B cell (primary cell): ENCODE measurements around the gene NECTIN1.

Source experiments
- EZH2 ChIP-seq: IDR thresholded peaks from 2 replicates; pipeline ENCODE4 v1.6.1; 2012; ENCODE audit warnings: borderline replicate concordance, low read depth, mild to moderate bottlenecking, moderate library complexity, low read length; ENCODE audit not compliant: insufficient read depth, poor library complexity, severe bottlenecking
- TF ChIP-seq, protein P1 (sequence below): fragments of 200-600 bp; IDR thresholded peaks from one replicate; pipeline ENCODE4 v1.8.0; 2022; ENCODE audit warnings: antibody characterized with exemption, mild to moderate bottlenecking

DNA sequence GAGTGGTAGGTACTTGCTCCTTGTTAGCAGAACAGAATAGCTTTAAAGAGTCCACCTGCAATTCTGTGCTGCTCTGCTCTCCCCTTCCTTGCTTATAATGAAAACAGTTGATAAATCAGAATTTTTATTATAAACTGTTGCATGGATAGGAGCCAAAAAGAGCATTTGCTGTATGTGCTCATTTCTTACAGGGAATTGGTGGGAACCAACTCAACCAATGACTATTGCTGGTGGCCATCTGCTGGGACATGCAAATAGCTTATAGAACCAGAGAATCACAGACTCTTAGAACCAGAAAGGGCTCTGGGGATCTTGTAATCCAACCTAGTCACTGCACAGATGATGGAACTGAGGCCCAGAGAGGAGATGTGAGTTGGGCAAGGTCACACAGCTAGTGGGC lies 43.1 kb upstream of the NECTIN1 start:
- TF ChIP-seq, protein P1, sequence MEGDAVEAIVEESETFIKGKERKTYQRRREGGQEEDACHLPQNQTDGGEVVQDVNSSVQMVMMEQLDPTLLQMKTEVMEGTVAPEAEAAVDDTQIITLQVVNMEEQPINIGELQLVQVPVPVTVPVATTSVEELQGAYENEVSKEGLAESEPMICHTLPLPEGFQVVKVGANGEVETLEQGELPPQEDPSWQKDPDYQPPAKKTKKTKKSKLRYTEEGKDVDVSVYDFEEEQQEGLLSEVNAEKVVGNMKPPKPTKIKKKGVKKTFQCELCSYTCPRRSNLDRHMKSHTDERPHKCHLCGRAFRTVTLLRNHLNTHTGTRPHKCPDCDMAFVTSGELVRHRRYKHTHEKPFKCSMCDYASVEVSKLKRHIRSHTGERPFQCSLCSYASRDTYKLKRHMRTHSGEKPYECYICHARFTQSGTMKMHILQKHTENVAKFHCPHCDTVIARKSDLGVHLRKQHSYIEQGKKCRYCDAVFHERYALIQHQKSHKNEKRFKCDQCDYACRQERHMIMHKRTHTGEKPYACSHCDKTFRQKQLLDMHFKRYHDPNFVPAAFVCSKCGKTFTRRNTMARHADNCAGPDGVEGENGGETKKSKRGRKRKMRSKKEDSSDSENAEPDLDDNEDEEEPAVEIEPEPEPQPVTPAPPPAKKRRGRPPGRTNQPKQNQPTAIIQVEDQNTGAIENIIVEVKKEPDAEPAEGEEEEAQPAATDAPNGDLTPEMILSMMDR = no peak
- TF ChIP-seq EZH2 = no peak
